Hepatocyte (in vitro differentiated cells): ENCODE measurements around the gene LMTK2.

ENCODE experiments used
- EZH2 ChIP-seq: fragments of 200-600 bp; sonication (generic); IDR thresholded peaks from 2 replicates; pipeline ENCODE4 v1.6.1; 2016; ENCODE audit warnings: antibody characterized with exemption, mild to moderate bottlenecking, borderline replicate concordance
- TF ChIP-seq, protein P1 (sequence below): fragments of 200-600 bp; sonication (generic); IDR thresholded peaks from 2 replicates; pipeline ENCODE4 v1.5.1; 2016; ENCODE audit warnings: antibody characterized with exemption, mild to moderate bottlenecking; ENCODE audit not compliant: poor library complexity

DNA sequence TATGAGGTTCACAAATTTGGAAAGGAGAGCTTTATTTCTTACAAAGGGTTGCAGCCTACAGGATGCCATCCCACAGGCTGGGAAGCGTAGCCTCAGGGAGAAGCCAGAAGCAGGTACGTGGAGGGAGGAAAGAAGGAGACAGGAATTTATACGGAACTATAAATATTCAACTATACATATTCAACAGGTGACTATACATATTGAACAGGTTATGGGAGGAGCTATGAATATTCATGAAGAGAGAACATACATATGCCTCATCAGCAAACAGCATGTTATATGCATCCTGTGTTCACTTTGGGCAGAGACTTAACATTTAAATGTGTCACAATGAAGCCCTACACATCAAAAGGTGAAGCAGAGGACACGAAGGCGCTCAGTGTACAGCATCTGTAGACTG is 40.5 kb upstream of the LMTK2 start:
- TF ChIP-seq, protein P1, sequence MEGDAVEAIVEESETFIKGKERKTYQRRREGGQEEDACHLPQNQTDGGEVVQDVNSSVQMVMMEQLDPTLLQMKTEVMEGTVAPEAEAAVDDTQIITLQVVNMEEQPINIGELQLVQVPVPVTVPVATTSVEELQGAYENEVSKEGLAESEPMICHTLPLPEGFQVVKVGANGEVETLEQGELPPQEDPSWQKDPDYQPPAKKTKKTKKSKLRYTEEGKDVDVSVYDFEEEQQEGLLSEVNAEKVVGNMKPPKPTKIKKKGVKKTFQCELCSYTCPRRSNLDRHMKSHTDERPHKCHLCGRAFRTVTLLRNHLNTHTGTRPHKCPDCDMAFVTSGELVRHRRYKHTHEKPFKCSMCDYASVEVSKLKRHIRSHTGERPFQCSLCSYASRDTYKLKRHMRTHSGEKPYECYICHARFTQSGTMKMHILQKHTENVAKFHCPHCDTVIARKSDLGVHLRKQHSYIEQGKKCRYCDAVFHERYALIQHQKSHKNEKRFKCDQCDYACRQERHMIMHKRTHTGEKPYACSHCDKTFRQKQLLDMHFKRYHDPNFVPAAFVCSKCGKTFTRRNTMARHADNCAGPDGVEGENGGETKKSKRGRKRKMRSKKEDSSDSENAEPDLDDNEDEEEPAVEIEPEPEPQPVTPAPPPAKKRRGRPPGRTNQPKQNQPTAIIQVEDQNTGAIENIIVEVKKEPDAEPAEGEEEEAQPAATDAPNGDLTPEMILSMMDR: no peak
- no peak for TF ChIP-seq EZH2
